Activated CD8-positive, alpha-beta memory T cell treated with anti-CD3 and anti-CD28 coated beads, Interleukin-2, amount 50 U/mL, for 24 hours (primary cell): Measurements from ENCODE around the gene EXOC6.

Experiments used
- DNase-seq: peaks from one replicate; pipeline ENCODE4 v3.0.0-alpha.2; 2020; ENCODE audit errors: extremely low read depth

Gene EXOC6

DNA sequence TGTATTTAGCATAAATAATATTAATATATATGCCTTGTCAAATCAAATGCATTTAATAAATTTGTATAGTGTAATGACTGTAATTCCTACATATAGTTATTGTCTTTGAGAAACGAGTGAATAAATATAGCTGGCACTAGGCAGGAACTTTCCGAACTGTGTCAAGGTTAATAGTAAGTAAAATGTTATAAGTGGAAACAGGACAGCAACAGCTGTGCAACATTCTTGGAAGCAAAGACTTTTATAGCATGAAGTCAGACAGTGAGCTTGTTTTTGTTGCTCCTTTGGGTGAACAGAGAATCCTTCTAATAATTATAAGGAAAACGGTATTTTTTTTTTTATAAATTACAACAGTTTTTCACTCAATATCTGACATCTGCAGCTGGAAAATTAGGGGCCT, 14.0 kb upstream of the EXOC6 start:
- no peak for DNase-seq

DNA sequence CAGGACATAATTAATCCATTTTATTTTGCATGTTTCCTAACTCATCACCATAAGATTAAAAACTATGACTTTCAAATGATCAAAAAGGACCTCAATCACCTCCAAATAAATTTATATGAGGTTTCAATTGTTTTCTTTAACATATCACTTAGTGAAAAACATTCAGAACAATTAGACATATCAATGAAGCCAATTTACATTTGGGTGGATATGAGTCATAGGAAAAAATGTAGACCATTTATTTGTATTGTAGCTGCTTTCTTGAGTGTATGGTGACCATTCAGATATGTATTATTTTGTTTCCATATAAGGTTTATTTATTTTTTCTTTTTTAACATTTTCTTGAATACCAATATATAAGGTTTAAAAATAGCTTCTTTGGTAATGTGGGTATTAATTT, 13.3 kb upstream of the EXOC6 start:
- no peak for DNase-seq

DNA sequence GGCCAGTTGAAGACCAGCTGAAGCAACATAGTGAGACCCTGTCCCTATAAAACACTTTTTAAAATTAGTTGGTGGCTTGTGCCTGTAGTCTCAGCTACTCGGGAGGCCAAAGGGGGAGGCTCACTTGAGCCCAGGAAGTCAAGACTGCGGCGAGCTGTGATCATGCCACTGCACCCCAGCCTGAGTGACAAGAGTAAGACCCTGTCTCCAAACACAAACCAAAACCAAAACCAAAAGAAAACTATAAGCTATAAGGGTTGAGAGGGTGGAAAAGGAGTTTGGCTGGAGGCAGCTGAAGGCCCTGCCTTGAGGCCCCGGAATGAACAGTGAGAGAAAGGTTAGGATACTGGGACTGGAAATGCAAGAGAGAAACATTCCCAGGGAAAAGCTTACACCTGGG, 10.9 kb upstream of the EXOC6 start:
- no peak for DNase-seq

DNA sequence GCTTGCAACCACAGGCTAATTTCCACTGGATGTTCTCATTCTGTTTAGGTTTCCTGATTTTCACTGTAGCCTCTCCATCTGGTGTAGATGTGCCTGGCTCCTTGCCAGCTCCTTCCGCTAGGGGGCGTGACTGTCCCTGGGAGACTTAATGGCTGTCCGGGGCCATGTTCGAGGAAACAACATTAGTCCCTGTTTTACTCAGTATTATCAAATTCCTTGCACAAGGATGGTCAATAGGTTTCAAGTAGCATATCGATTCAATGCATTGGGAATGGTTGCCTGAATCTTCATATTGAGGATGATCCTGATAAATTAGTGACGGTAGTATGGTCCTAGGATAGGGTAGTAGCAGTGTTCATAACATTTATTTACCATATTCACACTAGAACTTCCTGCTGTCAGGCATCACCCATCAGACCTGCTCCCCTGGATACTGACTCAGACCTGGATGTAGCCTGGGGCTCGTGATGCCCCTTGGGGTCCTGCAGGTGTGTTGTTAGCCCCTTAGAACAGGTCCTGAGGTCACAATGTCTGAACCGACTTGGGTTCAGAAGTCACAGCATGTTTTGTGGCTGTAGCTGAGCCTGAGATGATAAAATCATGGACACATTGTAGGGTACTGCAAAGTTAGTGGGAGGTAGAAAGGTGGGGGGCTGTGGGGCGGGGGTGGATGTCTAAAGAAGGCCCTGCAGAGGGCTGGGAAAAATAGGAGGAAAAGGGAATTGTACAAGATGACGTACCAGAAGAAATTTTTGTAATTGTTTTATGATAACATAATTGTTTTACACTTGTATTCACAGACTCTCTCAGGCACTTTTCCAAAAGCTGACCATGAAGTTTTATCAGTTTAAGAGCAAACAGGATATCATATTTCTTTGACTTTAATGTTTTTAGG, 8.9 kb upstream of the EXOC6 start:
- DNase-seq = no peak

DNA sequence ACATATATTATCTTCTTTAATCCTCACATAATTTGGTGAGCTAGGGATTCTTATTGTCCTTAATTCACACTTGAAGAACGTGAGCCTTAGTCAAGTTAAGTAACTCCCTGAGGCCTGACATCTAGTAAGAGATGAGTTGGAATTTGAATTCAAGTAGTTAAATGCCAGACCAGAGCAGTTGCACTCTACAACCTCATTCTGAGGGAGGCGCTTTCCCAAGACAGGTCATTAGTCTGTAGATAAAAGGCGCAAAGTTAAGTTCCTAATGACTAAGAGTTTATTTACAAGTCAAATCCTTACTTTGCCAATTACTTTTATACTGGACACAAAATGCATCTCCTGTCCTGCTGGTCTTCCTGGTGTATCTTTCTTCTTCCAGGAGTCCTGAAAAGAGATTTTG, 3.6 kb upstream of the EXOC6 start:
- no peak for DNase-seq

DNA sequence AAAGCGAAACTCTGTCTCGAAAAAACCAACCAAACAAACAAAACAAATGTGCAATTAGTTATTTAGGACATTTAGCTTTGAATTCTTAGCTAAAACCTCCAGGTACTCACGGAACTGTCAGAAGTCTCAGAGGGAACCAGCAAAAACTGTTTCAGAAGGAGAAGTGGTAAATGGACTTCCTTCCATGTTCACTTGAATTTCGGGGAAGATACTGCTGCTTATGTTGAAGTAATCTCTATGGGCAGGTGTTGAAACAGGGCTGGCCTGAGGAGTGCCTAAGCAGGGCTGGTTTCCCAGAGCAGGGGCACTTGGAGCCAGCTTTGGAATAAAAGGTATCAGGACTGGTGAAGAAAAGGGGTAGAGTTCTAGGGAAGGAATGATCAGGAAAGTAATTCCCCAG, 2.4 kb upstream of the EXOC6 start:
- DNase-seq = no peak

DNA sequence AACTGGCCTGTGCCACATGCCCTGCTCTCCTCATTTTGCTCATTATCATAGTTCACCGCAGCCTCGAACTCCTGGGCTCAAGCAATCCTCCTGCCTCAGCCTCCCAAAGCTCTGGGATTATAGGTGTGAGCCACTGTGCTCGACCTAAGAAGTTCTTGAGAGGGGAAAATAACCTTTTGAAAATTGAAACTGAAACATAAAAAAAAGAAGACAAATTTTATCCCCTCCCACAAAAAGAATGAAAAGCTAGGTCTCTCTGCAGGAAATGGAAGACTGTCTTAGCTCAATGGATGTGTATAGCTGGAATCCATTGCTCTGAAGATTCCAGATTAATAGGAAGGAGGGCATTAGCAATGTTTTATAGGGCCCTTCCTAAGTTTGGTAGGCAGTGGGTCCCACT, 2.0 kb upstream of the EXOC6 start:
- no peak for DNase-seq

DNA sequence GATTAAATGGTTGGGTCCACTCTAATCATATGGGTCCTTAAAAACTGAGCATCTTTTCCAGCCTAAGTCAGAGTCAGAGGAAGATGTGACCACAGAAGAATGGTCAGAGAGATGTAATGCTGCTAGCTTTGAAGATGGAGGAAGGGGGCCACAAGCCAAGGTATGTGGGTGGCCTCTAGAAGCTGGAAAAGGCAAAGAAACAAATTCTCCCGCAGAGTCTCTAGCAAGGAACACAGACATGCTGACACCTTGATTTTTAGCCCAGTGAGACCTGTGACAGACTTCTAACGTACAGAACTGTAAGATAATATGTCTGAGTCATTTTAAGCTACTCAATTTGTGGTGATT, 1.5 kb upstream of the EXOC6 start:
- DNase-seq = no peak

DNA sequence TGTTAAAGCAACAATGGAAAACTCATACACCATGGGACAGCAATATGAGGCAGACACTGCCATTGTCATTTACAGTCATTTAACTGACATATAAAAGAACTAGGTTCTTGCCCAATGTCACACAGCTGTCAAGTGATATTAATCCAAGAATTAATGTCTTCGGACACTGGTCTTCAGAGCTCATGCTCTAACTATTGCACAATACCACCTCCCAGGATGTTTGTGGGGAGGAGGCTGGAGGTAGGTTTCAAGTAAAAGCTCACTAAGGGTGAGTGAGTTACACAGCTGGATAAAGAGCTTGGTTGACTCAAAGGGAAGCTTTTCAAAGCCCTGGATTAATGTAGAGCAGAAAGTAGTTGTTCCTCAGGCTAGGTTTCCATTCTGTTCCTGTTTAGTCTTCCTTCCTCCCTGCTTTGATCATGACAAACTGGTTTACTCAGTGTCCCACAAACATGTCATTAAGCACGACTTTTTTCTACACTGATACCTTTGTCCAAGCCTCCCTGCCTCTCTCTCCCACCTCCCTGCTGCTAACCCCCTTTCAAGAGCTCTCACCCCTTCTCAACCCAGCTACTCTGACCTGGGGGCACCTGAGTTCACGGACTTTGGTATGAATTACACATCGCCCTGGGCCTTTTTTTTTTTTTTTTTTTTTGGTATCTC, 987 bp upstream of the EXOC6 start:
- DNase-seq = no peak

DNA sequence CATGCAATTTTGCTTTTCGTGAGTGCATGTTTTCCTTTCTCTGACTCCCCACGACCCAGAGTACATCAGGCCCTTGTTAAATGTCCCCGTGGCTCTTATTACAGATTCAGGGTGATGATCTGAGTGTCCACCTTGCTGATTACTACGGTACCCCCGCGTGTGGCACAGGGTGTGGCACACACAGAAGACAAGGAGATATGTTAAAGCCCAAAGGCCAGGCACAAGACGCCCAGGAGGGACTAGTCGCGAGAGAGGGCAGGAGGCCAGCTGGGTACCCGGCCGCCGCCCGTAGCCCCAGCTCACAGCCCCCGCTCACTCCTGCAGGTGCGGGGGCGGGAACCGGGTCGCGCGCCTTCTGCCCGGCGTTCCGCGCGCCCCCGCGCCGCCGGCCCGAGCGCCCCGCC, 281 bp upstream of the EXOC6 start:
- DNase-seq = no peak

DNA sequence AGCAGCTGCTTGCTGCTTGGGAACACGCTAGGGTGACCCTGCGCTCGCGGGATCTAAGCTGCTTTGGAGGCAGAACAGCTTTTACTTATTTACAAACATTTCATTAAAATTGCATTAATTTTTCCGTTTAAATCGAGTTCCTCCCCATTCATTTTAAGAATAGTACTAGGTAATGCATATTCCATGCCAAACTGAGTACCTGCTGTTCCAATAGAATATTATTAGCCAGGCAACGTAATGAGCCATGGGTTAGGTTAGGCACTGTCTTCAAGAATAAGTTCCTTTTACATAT, 860 bp downstream of the EXOC6 start:
- DNase-seq = no peak

DNA sequence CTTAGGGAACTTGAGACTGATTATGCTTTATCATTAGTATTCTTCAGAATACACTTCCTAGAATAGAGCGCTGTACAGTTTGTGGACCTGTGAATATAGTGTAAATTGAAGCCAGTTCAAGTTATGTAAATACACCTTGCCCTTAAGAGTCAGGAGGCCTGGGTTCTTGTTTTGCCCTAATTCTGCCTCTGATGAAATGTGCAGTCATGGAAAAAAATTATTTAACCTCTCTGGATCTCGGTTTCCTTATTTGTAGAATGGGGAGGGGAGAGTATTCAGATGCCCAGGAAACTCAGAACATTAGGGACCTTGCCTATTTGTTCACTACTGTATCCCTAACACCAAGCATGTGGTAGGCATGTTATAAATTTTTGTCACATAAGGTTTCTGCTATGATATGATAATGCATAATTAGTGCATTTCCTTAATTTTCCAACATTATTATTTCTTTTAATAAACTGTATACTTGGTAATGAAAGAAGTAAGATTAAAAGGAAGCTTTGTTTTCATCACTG, 1.3 kb downstream of the EXOC6 start:
- DNase-seq = no peak

DNA sequence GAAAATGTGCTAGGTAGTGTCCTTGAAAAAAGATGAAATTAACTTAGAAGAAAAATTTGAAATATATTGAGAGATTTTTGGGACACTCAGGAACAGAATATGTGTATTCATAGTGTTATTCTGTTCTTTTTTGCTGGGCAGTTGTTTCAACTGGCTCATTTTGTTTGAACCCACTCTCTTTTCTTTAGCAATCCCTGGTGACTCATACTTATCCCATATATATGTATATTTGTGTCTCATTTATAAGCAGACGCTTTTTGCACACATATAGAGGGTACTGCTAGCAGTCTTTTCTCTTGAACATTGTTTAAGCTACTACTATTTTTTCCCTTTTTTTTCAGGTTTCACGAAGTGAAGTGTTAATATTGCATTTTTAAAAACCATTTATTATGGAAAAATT, 1.9 kb downstream of the EXOC6 start:
- no peak for DNase-seq

DNA sequence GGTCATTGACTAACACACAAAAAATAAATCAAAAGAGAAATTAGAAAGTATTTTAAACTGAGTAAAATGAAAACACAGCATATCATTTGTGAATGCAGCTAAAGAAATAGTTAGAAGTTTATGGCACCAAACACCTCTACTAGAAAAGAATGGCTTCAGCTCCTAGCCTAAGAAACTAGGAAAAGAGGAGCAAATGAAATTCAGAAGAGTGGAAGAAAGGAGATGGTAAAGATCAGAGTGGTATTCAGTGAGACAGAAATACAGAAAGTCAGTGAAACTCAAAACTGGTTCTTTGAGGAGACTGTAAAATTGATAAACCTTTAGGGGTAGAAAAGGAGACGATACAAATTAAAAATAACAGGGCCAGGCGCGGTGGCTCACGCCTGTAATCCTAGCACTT, 2.7 kb downstream of the EXOC6 start:
- DNase-seq = no peak

DNA sequence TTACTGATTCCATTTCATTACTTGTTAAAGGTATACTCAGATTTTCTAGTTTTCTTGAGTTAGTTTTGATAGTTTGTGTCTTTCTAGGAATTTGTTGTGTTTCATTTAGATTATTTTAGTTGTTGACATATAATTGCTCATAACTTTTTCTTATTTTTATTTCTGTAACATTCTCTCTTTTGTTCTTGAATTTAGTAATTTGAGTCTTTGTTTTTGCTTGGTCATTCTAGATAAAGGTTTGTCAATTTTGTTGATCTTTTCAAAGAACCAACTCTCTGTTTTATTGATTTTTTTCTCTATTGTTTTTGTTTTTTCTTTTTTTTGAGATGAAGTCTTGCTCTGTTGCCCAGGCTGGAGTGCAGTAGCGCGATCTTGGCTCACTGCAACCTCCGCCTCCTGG, 7.2 kb downstream of the EXOC6 start:
- no peak for DNase-seq

DNA sequence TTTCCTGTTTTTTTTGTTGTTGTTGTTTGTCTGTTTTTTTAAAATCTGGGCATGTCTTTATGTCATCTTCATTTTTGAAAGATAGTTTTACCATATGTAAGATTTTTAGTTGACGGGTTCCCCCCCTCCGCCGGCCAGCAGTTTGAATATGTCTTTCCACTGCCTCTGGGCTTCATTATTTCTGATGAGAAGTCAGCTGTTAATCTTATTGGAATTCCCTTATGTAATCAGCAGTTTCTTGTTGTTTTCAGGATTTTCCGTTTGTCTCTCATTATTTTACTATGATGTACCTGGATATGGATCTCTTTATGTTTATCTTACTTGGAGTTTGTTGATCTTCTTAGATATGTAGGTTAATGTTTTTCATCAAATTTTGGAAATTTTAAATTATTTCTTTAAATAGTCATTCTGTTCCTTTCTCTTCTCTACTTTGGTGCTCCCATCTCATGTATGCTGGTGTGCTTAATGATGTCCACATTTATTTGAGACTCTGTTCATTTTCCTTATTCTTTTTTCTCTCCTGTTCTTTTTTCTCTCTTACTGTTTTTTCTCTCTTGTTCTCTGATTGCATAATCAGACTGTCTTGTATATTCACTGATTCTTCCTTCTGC, 9.7 kb downstream of the EXOC6 start:
- no peak for DNase-seq

DNA sequence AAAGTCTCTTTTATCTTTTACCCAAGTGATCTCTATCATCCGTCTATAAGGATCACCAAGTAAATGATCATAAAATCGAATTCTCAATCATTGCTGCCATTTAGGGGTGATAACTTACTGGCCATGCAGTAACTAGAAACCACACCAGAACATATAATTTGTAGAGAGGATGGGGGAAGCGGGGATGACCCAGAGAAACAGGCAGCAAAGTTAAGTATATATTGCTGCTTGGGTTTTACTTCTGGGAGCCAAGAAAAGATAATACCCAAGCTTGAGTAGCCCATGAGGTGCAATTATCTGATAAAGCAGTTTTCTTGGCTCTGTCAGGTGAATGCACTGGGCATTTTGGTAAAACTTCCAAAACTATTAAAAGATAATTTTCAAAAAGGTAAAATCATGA, 18.9 kb downstream of the EXOC6 start:
- DNase-seq = no peak

DNA sequence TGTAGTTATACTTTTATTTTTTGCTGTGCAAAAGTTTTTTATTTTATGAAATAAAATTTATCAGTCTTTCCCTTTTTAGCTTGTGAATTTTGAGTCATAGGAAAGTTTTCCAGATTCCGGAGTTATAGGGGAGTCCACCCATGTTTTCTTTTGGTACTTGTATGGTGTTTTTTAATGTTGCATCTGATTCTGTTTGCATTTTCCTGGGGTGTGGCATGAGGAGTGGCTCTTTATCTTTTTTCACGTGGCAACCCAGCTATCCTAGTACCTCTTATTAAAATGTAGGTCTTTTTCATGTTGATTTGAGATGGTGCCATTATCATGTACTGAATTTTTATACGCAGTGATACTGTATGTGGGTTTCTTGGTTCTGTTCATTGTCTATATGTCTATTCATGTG, 19.7 kb downstream of the EXOC6 start:
- DNase-seq = no peak

DNA sequence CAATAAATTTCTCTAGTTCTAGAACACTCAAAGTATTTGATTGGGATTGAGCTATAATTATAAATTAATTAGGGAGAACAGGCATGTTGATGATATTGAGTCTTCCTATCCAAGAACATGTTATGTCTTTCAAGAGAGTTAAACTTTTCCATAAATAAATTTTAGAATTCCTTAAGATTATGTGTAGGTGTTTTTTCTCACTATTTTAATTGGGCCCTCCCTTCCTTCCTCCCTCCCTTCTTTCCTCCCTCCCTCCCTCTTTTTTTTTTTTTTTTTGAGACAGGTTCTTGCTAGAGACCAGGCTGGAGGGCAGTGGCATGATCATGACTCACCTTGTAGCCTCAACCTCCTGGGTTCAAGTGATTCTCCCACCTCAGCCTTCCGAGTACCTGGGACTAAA, 20.2 kb downstream of the EXOC6 start:
- DNase-seq = no peak

DNA sequence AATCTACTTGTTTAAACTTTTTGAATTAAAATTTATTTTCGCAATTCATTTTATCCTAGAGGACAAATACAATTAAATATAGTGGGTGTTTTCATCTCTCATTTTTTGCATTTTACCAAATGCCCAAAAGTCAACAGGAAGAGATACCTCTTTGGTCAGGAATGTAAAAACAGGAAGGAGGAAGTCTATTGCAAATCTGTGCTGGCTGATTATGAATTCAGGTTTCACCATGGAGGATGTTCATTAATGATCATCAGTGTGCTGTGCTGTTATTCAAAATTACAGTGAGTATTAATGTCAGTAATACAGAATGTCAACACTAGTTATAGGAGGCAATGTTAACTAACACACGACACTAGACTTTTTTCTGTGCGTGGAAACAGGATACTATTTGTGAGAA, 24.7 kb downstream of the EXOC6 start:
- DNase-seq = no peak

DNA sequence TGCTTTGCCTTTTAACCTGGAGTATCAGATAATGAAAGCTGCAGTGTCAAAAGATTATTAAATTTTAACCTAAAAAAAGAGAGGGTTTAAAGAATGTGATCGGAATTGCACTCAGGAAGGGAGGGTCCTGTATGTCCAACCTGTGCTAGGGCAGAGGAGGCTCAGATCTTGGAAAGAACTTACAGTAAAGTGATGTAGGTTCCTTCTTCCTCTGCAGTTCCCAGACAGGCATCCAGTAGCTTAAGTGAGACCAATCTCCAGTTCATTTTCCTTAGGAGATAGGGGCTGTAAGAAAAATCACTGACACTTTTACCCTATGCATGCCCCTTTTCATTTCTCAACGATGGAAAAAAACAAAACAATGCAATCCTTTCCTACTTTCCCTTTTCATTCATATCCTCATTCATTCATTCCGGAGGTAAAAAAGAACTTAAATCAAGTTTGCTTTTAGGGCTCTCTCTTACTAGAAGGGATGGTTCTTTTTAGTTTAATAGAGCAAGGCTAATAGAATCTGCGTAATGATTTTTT, 28.3 kb downstream of the EXOC6 start:
- DNase-seq = no peak

DNA sequence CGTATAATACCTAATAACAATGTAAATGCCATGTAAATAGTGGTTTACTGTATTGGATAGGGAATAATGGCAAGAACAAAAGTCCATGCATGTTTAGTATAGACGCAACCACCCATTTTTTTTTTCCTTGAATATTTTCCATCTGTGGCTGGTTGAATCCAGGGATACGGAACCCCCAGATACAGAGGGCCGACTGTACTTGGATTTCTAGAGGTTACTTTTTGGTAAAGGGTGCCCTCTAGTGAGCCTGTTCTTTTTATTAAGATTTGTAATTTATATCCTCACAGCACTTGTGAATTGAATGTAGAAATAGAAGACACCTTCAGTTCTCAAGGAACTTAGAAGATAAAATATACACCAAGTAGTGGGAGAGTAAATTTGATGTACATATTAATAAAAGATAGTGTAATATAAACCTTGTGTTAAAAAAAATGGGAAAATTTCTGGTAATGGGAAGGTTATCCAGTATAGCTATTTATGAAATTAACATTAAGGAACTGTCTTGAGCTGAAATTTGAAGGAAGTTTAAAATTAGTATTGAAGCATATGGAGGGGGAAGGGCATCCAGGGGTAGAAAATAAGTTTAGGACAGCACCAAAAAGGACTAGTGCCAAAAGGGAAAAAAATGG, 32.0 kb downstream of the EXOC6 start:
- DNase-seq = no peak

DNA sequence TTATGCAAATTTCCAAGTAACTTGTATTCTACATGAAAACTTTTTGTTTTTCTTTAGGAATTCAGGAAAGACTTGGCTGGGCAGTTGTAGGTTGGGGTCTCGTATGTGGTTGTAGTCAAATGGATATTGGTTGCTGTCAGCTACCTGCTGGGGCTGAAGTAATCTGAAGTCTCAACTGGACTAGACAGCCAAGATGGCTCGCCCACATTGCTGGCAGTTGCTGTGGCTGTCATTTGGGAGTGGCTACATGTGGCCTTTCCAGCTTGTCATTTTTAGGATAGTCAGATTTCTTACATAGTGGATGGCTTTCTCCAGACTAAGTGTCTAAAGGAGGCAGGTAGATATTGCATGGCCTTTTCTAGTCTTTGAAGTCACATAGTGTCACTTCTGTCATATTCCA, 32.6 kb downstream of the EXOC6 start:
- no peak for DNase-seq
